WTC11 (cell line): Measurements from ENCODE around the gene CPNE6.

ENCODE experiments used
- ETV6 ChIP-seq: sonication (generic); formaldehyde crosslinking; IDR thresholded peaks from 2 replicates; pipeline ENCODE4 v1.8.1; 2022; ENCODE audit warnings: mild to moderate bottlenecking, missing genetic modification reagents
- JUN ChIP-seq: sonication (generic); formaldehyde crosslinking; IDR thresholded peaks from 2 replicates; pipeline ENCODE4 v1.8.0; 2023; ENCODE audit warnings: mild to moderate bottlenecking, missing genetic modification reagents
- NR2C2 ChIP-seq: sonication (generic); formaldehyde crosslinking; IDR thresholded peaks from 2 replicates; pipeline ENCODE4 v1.8.0; 2022; ENCODE audit warnings: mild to moderate bottlenecking, missing genetic modification reagents
- TCF7 ChIP-seq: sonication (generic); formaldehyde crosslinking; IDR thresholded peaks from 2 replicates; pipeline ENCODE4 v1.8.0; 2022; ENCODE audit warnings: mild to moderate bottlenecking, low read depth, missing genetic modification reagents, moderate library complexity
- USF2 ChIP-seq: sonication (generic); formaldehyde crosslinking; IDR thresholded peaks from 2 replicates; pipeline ENCODE4 v1.8.1; 2023; ENCODE audit warnings: mild to moderate bottlenecking, missing genetic modification reagents, moderate library complexity
- ZNF121 ChIP-seq: sonication (generic); formaldehyde crosslinking; IDR thresholded peaks from 2 replicates; pipeline ENCODE4 v1.8.0; 2023; ENCODE audit warnings: missing genetic modification reagents
- ZNF138 ChIP-seq: sonication (generic); formaldehyde crosslinking; conservative IDR thresholded peaks from 2 replicates; pipeline ENCODE4 v1.8.1; 2022; ENCODE audit warnings: mild to moderate bottlenecking, moderate library complexity, missing genetic modification reagents
- TF ChIP-seq, protein P1 (sequence below): fragments of 200-600 bp; IDR thresholded peaks from 2 replicates; pipeline ENCODE4 v1.8.0; 2022; ENCODE audit warnings: antibody characterized with exemption

- TF ChIP-seq NR2C2 (no peak), TCF7 (CRISPR knock-in tag) (no peak), ZNF138 (no peak), ZNF121 (CRISPR knock-in tag) (no peak), ETV6 (CRISPR knock-in tag) (no peak), USF2 (CRISPR knock-in tag) (no peak), JUN (CRISPR knock-in tag) (no peak)
- TF ChIP-seq, protein P1, sequence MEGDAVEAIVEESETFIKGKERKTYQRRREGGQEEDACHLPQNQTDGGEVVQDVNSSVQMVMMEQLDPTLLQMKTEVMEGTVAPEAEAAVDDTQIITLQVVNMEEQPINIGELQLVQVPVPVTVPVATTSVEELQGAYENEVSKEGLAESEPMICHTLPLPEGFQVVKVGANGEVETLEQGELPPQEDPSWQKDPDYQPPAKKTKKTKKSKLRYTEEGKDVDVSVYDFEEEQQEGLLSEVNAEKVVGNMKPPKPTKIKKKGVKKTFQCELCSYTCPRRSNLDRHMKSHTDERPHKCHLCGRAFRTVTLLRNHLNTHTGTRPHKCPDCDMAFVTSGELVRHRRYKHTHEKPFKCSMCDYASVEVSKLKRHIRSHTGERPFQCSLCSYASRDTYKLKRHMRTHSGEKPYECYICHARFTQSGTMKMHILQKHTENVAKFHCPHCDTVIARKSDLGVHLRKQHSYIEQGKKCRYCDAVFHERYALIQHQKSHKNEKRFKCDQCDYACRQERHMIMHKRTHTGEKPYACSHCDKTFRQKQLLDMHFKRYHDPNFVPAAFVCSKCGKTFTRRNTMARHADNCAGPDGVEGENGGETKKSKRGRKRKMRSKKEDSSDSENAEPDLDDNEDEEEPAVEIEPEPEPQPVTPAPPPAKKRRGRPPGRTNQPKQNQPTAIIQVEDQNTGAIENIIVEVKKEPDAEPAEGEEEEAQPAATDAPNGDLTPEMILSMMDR, result no peak
Observed at GRCh38 chr14:24108336-24108874, 37.0 kb downstream of the CPNE6 start.
